ENCODE measurements around the gene DDAH2.

The DDAH2 gene

DNA sequence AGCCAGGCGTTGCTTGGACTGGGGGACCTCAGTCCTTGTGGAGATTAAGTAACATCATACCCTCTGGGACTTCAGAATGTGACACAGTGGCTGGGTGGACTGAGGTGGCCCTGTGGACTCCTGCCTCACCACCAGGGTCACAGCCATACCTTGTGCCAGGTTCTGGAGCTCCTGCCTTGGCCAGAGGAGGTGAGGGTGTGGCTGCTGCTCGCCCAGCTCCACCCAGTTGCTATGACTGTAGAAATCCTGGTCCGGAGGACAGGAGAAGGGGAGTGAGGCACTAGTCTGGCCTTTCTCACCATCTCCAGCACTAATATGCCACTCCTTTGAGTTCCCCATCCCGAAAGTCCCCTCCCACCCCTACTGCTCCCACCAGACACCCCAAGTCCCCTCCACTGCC, 46.1 kb upstream of the DDAH2 start:
- no peak for DNase-seq (ENCODE audit: low read depth)
- H3K4me3 ChIP-seq (ENCODE audit: low read depth, low read length) = no peak overlapping the region
- no peak for TF ChIP-seq CTCF (IDR thresholded peaks at IDR 0.05; ENCODE audit: insufficient read depth, low read depth, low read length, missing control alignments)

GRCh38 chr6:31771992-31772358, 42.9 kb upstream of the DDAH2 start:
- no peak overlapping the region for H3K4me3 ChIP-seq (ENCODE audit: low read depth, low read length)
- TF ChIP-seq CTCF (IDR thresholded peaks at IDR 0.05; ENCODE audit: insufficient read depth, low read depth, low read length, missing control alignments) = no peak
- no peak for DNase-seq (ENCODE audit: low read depth)

DNA sequence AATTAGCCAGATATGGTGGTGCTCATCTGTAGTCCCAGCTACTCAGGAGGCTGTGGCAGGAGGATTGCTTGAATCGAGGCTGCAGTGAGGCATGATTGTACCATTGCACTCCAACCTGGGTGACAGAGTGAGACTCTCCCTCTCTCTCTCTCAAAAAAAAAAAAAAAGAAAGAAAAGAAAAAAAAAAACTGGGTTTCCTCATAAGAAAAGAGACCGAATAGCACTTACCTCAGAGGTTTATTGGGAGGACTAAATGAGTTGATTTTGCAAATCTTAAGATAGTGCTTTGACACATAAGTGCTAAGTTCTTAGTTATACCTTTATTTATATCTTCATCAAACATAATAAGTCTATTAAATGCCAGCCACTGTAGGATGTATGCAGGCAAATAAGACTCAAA, 41.8 kb upstream of the DDAH2 start:
- no peak overlapping the region for H3K4me3 ChIP-seq (ENCODE audit: low read depth, low read length)
- TF ChIP-seq CTCF (IDR thresholded peaks at IDR 0.05; ENCODE audit: insufficient read depth, low read depth, low read length, missing control alignments) = no peak
- no peak for DNase-seq (ENCODE audit: low read depth)

DNA sequence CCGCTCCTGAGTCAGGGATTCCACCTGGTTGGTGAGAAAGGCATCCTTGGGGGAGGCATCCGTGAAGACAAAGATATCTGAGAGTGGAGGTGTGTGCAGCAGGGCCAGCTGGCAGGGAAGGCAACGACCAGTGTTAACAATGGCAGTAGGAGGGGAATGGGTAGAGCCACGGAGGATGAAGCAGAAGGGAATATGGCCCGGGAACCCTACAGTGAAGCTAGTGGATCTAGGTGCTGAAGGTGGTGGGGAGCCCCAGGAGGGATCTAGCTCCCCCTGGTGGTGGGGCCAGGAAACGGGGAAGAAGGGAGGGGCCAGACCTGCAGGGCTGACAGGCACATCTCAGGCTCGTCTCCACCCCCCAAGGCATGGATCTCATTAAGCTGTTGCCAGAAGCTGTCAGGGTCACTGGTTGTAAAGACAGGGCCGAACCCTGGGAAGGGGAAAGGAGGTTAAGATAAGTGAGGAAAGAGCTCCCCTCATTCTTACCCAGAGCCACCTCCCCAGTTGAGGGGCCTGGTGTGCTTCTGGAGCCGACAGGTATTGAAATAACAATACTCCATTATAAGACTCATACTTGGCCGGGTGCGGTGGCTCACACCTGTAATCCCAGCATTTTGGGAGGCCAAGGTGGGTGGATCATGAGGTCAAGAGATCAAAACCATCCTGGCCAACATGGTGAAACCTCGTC, 40.7 kb upstream of the DDAH2 start:
- TF ChIP-seq CTCF (IDR thresholded peaks at IDR 0.05; ENCODE audit: insufficient read depth, low read depth, low read length, missing control alignments) = peak; percentile 89
- DNase-seq (ENCODE audit: low read depth) = peak; percentile 83
- no peak overlapping the region for H3K4me3 ChIP-seq (ENCODE audit: low read depth, low read length)

GRCh38 chr6:31768363-31769257, 39.5 kb upstream of the DDAH2 start:
- no peak for TF ChIP-seq CTCF (IDR thresholded peaks at IDR 0.05; ENCODE audit: insufficient read depth, low read depth, low read length, missing control alignments)
- DNase-seq (ENCODE audit: low read depth) = no peak

GRCh38 chr6:31767096-31767645, 38.1 kb upstream of the DDAH2 start:
- DNase-seq (ENCODE audit: low read depth) = no peak
- no peak for TF ChIP-seq CTCF (IDR thresholded peaks at IDR 0.05; ENCODE audit: insufficient read depth, low read depth, low read length, missing control alignments)
- no peak overlapping the region for H3K4me3 ChIP-seq (ENCODE audit: low read depth, low read length)

More at GRCh38 chr6:31768363-31769257, 39.5 kb upstream of the DDAH2 start:
- H3K4me3 ChIP-seq (ENCODE audit: low read depth, low read length) = no peak overlapping the region
